ENCODE results near the gene STK4. TPM values are rescaled to one million over a fixed set of nuclear protein-coding genes. Genes with fewer than 3 reads are reported as not detected.

STK4 gene
- total RNA-seq, 1 experiment from 2014 or later = 60.9 TPM

DNA sequence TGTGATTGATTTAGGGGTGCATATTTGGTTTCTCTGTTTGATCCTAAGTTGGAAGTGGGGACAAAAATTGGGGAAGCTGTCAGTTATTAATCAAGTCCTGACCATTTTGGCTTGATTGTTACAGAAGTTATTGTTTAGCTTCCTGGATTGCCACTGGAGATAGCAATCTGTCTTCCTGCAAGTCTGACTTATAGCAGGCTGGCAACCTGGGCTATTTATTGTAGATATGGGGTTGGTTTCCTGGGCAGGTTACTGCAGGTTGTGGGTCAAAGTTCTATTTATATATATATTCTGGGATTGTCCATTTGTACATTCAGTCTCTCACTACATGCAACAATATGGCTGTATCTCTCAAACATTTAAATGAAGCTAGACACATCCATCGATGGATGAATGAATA lies 116.8 kb downstream of the STK4 start:
- no peaks in the 10 kb centered on the region for H4K20me1 ChIP-seq (ENCODE audit: insufficient read depth)
- no peak for DNase-seq
- no peaks in the 10 kb centered on the region for H3K9me3 ChIP-seq (ENCODE audit: insufficient read depth, low read depth)
- H3K4me1 ChIP-seq (replicated peaks; ENCODE audit: insufficient read depth) = peaks cover 10% of the 10 kb centered on the region
- intact Hi-C loops (cut with micrococcal nuclease; ENCODE audit: unreplicated experiment) = no loop called here
- H3K36me3 ChIP-seq (ENCODE audit: low read depth) = peaks cover 7% of the 10 kb centered on the region; the same call in 1 of the 2 replicates
- TF ChIP-seq, protein P1, sequence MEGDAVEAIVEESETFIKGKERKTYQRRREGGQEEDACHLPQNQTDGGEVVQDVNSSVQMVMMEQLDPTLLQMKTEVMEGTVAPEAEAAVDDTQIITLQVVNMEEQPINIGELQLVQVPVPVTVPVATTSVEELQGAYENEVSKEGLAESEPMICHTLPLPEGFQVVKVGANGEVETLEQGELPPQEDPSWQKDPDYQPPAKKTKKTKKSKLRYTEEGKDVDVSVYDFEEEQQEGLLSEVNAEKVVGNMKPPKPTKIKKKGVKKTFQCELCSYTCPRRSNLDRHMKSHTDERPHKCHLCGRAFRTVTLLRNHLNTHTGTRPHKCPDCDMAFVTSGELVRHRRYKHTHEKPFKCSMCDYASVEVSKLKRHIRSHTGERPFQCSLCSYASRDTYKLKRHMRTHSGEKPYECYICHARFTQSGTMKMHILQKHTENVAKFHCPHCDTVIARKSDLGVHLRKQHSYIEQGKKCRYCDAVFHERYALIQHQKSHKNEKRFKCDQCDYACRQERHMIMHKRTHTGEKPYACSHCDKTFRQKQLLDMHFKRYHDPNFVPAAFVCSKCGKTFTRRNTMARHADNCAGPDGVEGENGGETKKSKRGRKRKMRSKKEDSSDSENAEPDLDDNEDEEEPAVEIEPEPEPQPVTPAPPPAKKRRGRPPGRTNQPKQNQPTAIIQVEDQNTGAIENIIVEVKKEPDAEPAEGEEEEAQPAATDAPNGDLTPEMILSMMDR (conservative IDR thresholded peaks at IDR 0.05) = no peak
- no peak for TF ChIP-seq EZH2 (IDR thresholded peaks at IDR 0.05; ENCODE audit: low read depth)
- H2AFZ ChIP-seq = no peak overlapping the region
- H3K9me2 ChIP-seq (ENCODE audit: insufficient read depth) = no peaks in the 10 kb centered on the region
- H3K79me2 ChIP-seq (ENCODE audit: low read depth) = no peaks in the 10 kb centered on the region
- CTCF ChIA-PET = no interaction called here
- no peak overlapping the region for H3K4me3 ChIP-seq
- no TSS peak for BruUV-seq (replicated peaks)
- no peak overlapping the region for H3K4me2 ChIP-seq
- H3F3A ChIP-seq (ENCODE audit: insufficient read depth, low read depth) = no peaks in the 10 kb centered on the region; the same call in none of the 2 replicates
- no peaks in the 10 kb centered on the region for H3K27me3 ChIP-seq (ENCODE audit: insufficient read depth, low read depth)
- H3K27ac ChIP-seq = no peak overlapping the region
- POLR2A ChIA-PET (ENCODE audit: unreplicated experiment) = no interaction called here

- H4K20me1 ChIP-seq (ENCODE audit: insufficient read depth) = no peaks in the 10 kb centered on the region
- H3K9me3 ChIP-seq (ENCODE audit: insufficient read depth, low read depth) = no peaks in the 10 kb centered on the region
- peaks cover 7% of the 10 kb centered on the region; the same call in 1 of the 2 replicates for H3K36me3 ChIP-seq (ENCODE audit: low read depth)
- CTCF ChIA-PET = interaction anchor here (0.6 kb wide), 1 partner anchor 54 kb away, joined by 4 read pairs; no protein-coding TSS in a partner anchor
- no peak for TF ChIP-seq EZH2 (IDR thresholded peaks at IDR 0.05; ENCODE audit: low read depth)
- TF ChIP-seq, protein P1 (conservative IDR thresholded peaks at IDR 0.05) = no peak
- no peaks in the 10 kb centered on the region for H3K9me2 ChIP-seq (ENCODE audit: insufficient read depth)
- H3F3A ChIP-seq (ENCODE audit: insufficient read depth, low read depth) = no peaks in the 10 kb centered on the region; the same call in none of the 2 replicates
- no TSS peak for BruUV-seq (replicated peaks)
- no peak for DNase-seq
- intact Hi-C loops (cut with micrococcal nuclease; ENCODE audit: unreplicated experiment) = no loop called here
- H3K27ac ChIP-seq = no peak overlapping the region
- POLR2A ChIA-PET (ENCODE audit: unreplicated experiment) = no interaction called here
- no peak overlapping the region for H3K4me3 ChIP-seq
- H3K4me2 ChIP-seq = no peak overlapping the region
- H3K27me3 ChIP-seq (ENCODE audit: insufficient read depth, low read depth) = no peaks in the 10 kb centered on the region
- H3K4me1 ChIP-seq (replicated peaks; ENCODE audit: insufficient read depth) = peaks cover 14% of the 10 kb centered on the region
- no peaks in the 10 kb centered on the region for H3K79me2 ChIP-seq (ENCODE audit: low read depth)
- H2AFZ ChIP-seq = no peak overlapping the region
These were observed 119.0 kb downstream of the STK4 start for GRCh38 chr20:45085289-45085688.

DNA sequence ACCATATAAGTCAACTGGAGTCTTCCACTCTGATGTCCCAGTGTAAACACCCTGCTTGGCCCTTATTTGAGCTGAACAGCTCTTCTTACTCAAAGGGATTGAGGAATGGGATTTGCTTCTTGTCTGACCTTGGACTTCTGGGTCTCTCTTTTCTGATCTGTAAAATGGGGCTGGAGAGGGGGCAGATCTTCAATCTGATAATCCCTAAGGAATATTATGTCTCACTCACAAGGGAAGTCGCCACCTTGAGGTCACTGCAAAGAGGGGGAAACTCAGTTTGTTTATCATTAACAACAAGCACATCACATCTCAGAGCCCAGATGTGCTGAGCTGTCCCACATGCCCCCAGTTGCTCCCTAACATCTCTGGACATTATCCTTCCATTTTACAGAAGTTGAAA lies 119.6 kb downstream of the STK4 start:
- BruUV-seq (replicated peaks) = no TSS peak
- intact Hi-C loops (cut with micrococcal nuclease; ENCODE audit: unreplicated experiment) = no loop called here
- H3K4me1 ChIP-seq (replicated peaks; ENCODE audit: insufficient read depth) = peaks cover 14% of the 10 kb centered on the region
- no peak overlapping the region for H3K27ac ChIP-seq
- H2AFZ ChIP-seq = no peak overlapping the region
- POLR2A ChIA-PET (ENCODE audit: unreplicated experiment) = no interaction called here
- H3K4me3 ChIP-seq = no peak overlapping the region
- H3K79me2 ChIP-seq (ENCODE audit: low read depth) = no peaks in the 10 kb centered on the region
- H3K9me3 ChIP-seq (ENCODE audit: insufficient read depth, low read depth) = no peaks in the 10 kb centered on the region
- CTCF ChIA-PET = interaction anchor here (0.6 kb wide), 1 partner anchor 54 kb away, joined by 4 read pairs; no protein-coding TSS in a partner anchor
- H3K4me2 ChIP-seq = no peak overlapping the region
- peaks cover 7% of the 10 kb centered on the region; the same call in 1 of the 2 replicates for H3K36me3 ChIP-seq (ENCODE audit: low read depth)
- DNase-seq = no peak
- no peaks in the 10 kb centered on the region; the same call in none of the 2 replicates for H3F3A ChIP-seq (ENCODE audit: insufficient read depth, low read depth)
- H4K20me1 ChIP-seq (ENCODE audit: insufficient read depth) = no peaks in the 10 kb centered on the region
- H3K9me2 ChIP-seq (ENCODE audit: insufficient read depth) = no peaks in the 10 kb centered on the region
- H3K27me3 ChIP-seq (ENCODE audit: insufficient read depth, low read depth) = no peaks in the 10 kb centered on the region
- no peak for TF ChIP-seq EZH2 (IDR thresholded peaks at IDR 0.05; ENCODE audit: low read depth)
- TF ChIP-seq, protein P1 (conservative IDR thresholded peaks at IDR 0.05) = no peak
